Measurements from ENCODE around the gene ARID5B.

DNA sequence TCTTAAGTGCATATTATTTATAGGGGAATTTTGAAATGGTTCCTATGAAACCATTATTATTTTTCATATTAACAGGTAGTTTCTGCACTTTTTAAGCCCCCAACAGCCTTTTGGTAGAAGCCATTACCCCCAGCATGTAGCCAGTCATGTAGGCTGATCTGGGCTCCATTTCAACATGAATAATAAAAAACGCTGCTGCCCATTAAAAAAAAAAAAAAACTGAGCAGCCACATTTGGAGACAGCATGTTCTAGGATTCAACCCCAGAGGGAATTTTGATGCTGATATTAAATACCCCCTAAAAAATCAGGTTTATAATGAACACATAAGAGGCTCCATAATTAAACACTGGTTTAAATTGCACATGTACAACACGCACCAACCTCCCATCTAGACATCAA is 185.8 kb downstream of the ARID5B start:
- TF ChIP-seq GATA3 (IDR thresholded peaks at IDR 0.05; ENCODE audit: low read depth, low read length) (no peak), GATA2 (IDR thresholded peaks at IDR 0.05; ENCODE audit: low read depth, low read length) (no peak)
